Activated CD4-positive, alpha-beta T cell treated with anti-CD3 and anti-CD28 coated beads, Interleukin-2, amount 50 U/mL, for 48 hours (primary cell): ENCODE measurements around the gene PTH1R.
A peak's percentile ranks its signal among the peaks of the same experiment; 100 is the strongest.
"Not testable (repeated sequence)": the region's sequence is repeated elsewhere in the genome, so short reads cannot be mapped to it uniquely, and the experiment has no call there.

ENCODE experiments used
- DNase-seq, 2 experiments: peaks; one replicate each; pipeline ENCODE4 v3.0.0-alpha.2; 2020

PTH1R gene

DNA sequence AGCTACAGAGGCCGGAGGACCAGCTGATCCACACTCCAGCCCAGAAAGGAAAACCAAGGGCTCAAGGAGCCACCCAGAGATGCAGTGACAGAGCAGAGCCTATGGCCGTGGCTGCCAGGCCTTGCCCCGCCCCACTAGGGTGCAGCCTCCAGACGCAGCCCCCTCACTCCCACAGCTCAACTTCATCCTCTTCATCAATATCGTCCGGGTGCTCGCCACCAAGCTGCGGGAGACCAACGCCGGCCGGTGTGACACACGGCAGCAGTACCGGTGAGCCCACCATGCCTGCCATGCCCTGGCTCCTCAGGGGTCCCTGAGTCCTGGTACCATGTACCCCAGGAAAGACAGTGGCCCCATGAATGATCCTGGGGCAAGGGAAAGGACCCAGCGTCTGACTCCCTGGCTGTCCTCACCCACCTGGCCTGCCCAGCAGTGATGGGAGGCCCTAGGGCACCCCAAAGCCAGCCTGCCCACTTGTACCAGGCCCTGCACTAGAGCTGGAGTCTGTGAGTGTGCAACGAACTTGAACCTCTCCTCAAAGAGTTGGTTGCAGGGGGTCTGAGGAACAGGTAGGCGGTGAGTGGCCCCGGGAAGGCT lies 24.2 kb downstream of the PTH1R start:
- no peak for DNase-seq

DNA sequence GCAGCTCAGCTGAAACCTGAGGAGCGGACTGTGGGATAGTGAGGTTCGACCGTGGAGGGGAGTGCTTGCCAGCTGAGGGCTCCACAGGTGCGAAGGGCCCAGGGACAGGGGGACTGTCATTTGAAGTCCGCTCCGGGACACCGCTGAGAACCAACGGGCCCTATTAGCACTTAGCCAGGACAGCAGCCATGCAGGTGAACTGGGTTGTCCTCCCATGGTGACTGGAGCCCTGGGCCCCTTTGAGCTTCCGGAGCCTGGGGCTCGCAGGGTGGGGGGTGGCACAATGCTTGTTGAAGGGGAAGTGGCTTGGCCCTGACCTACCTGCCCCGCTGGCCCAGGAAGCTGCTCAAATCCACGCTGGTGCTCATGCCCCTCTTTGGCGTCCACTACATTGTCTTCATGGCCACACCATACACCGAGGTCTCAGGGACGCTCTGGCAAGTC lies 24.7 kb downstream of the PTH1R start:
- no peak for DNase-seq

GRCh38 chr3:46903341-46904302 lies 26.1 kb downstream of the PTH1R start:
- no peak for DNase-seq

DNA sequence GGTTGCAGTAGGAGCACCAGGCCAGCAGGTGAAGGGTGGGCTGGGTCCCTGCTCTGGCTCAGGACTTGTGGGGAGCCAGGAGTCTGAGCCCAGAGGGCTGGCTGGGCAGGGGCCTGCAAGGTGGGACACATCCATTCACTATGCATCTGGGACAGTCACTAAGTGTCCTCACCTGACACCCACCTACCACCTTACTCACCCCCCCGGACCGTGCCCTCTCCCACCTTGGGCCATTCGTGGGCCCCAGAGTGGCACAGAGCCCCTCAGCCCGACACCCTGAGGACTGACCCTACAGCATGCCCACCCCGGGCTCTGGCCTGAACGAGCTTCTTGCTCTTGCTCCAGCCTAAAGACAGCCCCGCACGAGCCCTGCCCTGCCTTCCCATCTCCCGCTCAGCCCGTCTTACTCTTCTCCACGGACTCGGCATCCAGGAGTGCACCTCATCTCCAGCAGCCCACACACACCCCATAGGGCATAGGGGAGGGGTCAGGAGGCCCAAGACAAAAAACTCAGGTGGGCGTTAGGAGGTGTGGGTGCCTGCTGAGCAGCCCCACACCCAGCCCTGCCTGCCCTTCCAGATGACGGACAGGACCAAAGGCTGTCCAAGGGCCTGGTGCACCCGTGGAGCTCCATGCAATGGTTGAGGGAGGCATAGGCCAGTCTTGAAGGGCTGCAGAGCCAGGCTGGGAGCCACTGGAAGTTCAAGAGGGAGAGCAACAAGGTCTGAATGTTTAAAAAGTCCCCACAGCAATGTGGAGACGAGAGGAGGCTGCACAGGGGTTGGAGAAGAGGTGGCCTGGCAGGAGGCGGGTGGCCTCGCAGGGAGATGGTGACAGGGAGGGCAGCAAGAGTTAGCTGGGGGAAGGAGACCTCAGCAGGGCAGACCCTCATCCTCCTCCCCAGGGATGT lies 27.0 kb downstream of the PTH1R start:
- no peak for DNase-seq

- no peak for DNase-seq
Measured at GRCh38 chr3:46905213-46905560, 27.7 kb downstream of the PTH1R start.

GRCh38 chr3:46905661-46906451 lies 28.3 kb downstream of the PTH1R start:
- no peak for DNase-seq

GRCh38 chr3:46906471-46907058 lies 29.0 kb downstream of the PTH1R start:
- DNase-seq: no peak

DNA sequence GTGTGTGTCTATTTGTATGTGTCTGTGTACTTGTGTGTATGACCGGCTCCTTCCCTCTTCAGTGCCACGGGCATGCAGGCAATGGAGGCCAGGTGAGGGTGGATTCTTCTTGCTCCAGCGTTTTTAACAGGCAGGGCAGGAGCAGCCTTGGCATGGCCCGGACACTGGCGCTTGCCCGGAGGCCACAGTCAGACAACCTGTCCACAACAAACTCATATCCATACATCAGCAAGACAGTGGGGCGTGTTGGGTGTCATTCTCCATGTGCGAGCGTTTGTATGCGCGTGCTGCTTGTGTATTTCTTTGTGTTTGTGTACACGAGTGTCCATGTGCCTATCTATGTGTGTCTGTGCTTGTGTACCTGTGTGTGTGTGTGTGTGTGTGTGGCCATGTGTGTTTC lies 29.8 kb downstream of the PTH1R start:
- no peak for DNase-seq

DNA sequence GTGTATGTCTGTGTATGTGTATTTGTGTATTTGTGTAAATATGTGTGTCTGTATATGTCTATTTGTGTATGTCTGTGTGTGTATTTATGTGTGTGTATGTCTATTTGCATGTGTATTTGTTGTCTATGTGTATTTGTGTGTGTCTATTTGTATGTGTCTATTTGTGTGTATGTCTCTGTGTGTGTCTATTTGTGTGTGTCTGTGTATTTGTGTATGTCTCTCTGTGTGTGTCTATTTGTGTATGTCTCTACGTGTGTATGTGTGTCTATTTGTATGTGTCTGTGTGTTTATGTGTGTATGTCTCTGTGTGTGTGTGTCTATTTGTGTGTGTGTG lies 30.4 kb downstream of the PTH1R start:
- DNase-seq: no peak

DNA sequence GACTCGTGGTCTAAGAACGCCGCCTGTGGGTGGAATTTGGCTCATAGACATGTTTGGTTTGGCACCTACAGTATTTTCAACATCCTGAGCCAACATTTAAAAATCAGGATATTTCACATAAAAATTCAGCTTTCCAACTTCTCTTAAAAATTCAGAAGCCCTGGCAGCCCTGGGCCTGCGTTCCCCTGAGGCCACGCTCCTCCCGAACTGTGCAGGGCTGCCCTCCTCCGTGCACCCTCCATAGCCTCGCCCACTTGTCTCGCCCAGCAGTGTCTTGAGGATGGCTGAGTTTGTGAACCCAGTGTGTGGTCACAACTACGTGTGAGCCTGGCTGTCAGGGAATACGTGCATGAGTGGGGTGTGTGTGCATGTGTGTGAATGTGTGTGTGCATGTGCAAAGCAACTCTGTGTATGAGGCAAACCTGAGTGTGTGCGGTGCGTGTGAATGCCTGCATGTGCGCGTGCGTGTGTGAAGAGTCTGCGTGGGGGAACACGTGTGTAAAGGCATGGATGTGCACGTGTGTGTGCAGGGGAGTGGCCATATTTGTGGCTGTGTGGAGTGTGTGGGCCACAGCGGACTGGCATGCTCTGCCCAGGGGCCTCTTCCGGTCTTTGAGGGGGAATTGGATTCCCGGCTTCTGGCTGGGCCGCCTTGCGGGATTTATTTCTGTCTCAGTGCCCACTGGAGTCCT lies 30.9 kb downstream of the PTH1R start:
- DNase-seq: no peak

DNA sequence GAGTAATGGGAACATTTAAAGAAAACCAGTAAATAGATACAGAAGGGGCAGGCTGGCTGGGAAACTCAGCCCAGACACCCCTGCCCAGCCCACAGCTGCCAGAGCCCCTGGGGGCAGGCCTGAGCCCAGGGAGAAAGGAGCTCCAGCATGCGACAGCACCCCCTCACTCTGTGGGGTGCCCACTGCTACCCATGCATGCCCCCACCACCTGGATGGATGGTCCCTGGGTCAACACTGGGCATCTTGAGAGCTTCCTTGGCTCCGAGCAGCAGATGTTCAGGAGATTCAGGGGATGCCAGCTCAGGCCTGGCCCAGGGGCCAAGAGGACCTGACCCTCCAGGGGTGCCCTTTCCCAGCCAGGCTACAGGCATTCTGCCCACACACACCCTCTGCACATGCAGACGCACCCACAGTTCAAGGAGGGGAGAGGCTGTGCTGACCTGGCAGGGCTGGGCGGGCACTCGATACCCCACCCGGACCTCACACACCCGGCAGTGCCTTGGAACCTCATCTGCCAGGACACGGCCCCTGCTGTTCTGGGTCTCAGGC lies 31.5 kb downstream of the PTH1R start:
- no peak for DNase-seq

DNA sequence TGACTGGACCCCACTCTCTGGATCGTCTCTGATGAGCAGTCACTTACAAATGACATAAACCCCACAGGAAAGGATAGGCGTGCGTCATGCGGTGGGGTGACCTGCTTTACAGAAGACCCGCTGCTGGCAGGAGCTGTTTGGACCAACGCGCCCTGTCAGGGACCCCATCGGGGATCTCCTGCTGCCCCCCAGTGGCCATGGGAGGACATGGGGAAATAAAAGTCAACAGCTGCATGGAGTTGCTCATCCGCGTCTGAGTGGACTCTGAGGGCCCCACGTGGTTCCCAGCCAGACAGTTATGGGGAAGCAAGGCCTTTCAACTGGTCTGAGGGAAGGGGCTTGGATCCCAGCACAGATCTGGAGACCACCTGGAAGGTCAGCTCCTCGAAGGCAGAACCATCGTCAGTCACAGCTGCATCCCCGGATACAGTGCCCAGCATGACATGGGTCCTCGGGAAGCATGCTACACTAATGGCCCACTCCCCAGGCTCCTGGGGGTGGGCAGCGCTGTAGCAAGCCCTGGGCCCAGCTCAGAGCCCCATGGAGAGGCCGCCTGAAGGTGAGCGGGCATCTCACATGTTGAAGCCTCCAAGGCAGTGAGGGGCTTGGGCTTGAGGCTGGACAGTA lies 32.1 kb downstream of the PTH1R start:
- peak; percentile 86 to 88 for DNase-seq

- no peak for DNase-seq
Measured at GRCh38 chr3:46910166-46910760, 32.7 kb downstream of the PTH1R start.

DNA sequence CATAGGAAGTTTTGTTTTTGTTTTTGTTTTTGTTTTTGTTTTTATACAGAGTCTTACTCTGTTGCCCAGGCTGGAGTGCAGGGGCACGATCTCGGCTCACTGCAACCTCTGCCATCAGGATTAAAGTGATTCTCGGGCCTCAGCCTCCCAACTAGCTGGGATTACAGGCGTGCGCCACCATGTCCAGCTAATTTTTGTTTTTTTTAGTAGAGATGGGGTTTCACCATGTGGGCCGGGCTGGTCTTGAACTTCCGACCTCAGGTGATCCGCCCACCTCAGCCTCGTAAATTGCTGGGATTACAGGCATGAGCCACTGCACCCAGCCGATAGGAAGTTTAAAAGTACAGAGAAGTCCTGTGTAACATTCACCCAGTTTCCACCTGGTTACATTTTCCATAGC lies 33.4 kb downstream of the PTH1R start:
- not testable (repeated sequence) for DNase-seq

DNA sequence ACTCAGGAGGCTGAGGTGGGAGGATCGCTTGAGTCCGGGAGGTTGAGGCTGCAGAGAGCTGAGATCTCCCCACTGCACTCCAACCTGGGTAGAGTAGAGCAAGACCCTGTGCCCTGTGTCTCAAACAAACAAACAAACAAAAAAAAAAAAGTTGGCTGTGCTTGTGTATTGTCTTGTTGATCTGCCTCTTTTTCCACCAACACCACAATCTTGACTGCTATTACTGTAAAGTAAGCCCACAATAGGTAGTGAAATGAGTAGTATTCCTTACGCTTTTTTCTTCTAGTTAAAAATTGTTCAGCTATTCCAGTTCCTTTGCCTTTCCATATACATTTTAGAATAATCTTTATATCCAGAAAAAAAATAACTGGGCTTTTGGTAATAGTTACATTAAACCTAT lies 35.5 kb downstream of the PTH1R start:
- no peak for DNase-seq

GRCh38 chr3:46913644-46914043 lies 36.1 kb downstream of the PTH1R start:
- DNase-seq: no peak

- no peak for DNase-seq
Measured at GRCh38 chr3:46914849-46915248, 37.3 kb downstream of the PTH1R start.

GRCh38 chr3:46915297-46915822 lies 37.8 kb downstream of the PTH1R start:
- DNase-seq: peak in 1 of 2 experiments; percentile 25

GRCh38 chr3:46916278-46916677 lies 38.8 kb downstream of the PTH1R start:
- DNase-seq: no peak

GRCh38 chr3:46916799-46917198 lies 39.3 kb downstream of the PTH1R start:
- DNase-seq: no peak
